Neural crest cell (in vitro differentiated cells): Measurements from ENCODE around the gene ACSBG1. TPM values are rescaled to one million over a fixed set of nuclear protein-coding genes. Genes with fewer than 3 reads are reported as not detected.

ENCODE experiments used
- DNase-seq: peaks from one replicate; pipeline ENCODE4 v3.0.0; 2021; ENCODE audit warnings: low read depth, mixed read lengths, low spot score
- H3K27ac Mint-ChIP-seq: one replicate; pipeline ENCODE4 v1.8.0; 2021; ENCODE audit warnings: mild to moderate bottlenecking, mixed read lengths; ENCODE audit not compliant: unreplicated experiment
- H3K27me3 Mint-ChIP-seq: 2 replicates; pipeline ENCODE4 v1.8.0; 2021; ENCODE audit warnings: low read depth, mild to moderate bottlenecking, mixed read lengths
- H3K36me3 Mint-ChIP-seq: 2 replicates; pipeline ENCODE4 v1.8.0; 2021; ENCODE audit warnings: low read depth, mild to moderate bottlenecking, mixed read lengths
- H3K4me1 Mint-ChIP-seq: 2 replicates; pipeline ENCODE4 v1.8.0; 2021; ENCODE audit warnings: mixed read lengths
- H3K4me3 Mint-ChIP-seq: one replicate; pipeline ENCODE4 v1.8.0; 2021; ENCODE audit warnings: mild to moderate bottlenecking, mixed read lengths
- H3K9me3 Mint-ChIP-seq: 2 replicates; pipeline ENCODE4 v1.8.0; 2021; ENCODE audit warnings: mixed read lengths
- total RNA-seq: library from RNA; stranded (reverse); gene quantifications from 2 replicates; pipeline ENCODE4 v1.2.1, GENCODE V29; 2021
- TF ChIP-seq, protein P1 (sequence below): fragments of 200-600 bp; sonication (generic); conservative IDR thresholded peaks from 2 replicates; pipeline ENCODE4 v1.5.0; 2021; ENCODE audit warnings: antibody characterized with exemption, mild to moderate bottlenecking

ACSBG1 gene
- total RNA-seq, 1 donor from 2014 or later = 4.9 TPM

DNA sequence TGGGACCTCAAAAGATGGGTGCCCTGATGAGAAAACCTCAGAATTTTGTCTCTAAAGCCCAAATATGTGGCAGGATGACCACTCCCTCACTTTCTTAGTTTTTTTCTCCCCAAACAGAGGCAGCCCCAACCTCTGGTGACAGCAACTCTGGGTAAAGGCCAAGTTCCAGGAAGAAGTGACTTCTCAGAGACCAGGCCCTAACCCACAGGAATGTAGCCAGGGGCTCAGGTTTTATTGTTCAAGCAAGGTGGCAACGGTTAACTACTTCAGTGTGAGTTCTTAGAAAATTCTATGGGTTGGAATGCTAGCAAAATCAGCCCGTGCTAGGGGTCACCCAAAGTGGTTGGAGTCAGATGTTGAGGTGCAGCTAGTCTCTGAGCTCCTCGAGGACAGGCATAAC lies 24.9 kb upstream of the ACSBG1 start:
- no peak for DNase-seq
- Mint-ChIP-seq H3K4me1 (peaks cover 32% of the 10 kb centered on the region), H3K27me3 (no peaks in the 10 kb centered on the region), H3K27ac (no peak overlapping the region), H3K36me3 (no peaks in the 10 kb centered on the region), H3K9me3 (no peaks in the 10 kb centered on the region), H3K4me3 (no peak overlapping the region)
- TF ChIP-seq, protein P1, sequence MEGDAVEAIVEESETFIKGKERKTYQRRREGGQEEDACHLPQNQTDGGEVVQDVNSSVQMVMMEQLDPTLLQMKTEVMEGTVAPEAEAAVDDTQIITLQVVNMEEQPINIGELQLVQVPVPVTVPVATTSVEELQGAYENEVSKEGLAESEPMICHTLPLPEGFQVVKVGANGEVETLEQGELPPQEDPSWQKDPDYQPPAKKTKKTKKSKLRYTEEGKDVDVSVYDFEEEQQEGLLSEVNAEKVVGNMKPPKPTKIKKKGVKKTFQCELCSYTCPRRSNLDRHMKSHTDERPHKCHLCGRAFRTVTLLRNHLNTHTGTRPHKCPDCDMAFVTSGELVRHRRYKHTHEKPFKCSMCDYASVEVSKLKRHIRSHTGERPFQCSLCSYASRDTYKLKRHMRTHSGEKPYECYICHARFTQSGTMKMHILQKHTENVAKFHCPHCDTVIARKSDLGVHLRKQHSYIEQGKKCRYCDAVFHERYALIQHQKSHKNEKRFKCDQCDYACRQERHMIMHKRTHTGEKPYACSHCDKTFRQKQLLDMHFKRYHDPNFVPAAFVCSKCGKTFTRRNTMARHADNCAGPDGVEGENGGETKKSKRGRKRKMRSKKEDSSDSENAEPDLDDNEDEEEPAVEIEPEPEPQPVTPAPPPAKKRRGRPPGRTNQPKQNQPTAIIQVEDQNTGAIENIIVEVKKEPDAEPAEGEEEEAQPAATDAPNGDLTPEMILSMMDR = no peak

DNA sequence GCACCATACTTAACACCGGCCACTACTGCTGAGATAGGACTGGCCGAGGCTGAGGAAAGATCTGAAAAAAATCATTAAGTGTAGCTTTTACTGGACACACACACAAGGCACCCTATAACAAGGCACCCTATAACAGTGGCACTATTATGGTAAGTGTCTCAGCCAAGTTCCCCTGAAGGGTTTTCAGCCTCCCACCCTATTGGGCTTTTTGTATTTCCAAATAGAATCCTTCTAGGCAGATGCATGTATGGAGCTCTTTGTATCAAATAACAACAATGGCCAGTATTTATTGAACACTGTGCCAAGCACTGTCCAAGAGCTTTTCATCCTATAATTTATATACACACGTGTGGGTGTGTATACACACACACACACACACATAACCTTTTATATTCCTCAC lies 23.3 kb upstream of the ACSBG1 start:
- Mint-ChIP-seq H3K4me1 (peaks cover 32% of the 10 kb centered on the region), H3K27me3 (no peaks in the 10 kb centered on the region), H3K4me3 (no peak overlapping the region), H3K36me3 (no peaks in the 10 kb centered on the region), H3K27ac (no peak overlapping the region), H3K9me3 (no peaks in the 10 kb centered on the region)
- DNase-seq = no peak
- TF ChIP-seq, protein P1 = no peak

DNA sequence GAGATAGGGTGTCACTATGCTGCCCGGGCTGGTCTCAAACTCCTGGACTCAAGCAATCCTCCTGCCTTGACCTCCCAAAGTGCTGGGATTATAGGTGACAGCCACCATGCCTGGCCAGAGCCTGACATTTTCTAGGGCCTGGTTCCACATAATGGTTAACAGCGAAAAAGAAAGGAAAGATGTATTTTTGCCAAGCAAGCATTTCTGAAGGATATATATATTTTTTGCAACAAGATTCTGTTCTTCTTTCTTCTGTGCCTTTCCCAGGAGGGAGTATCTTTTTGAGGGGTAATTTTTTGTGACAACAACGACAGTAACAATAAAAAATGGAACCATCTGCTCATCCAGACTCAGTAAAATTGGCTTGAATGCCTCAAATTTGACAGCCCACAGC lies 21.7 kb upstream of the ACSBG1 start:
- DNase-seq = no peak
- Mint-ChIP-seq H3K36me3 (no peaks in the 10 kb centered on the region), H3K4me3 (no peak overlapping the region), H3K27ac (no peak overlapping the region), H3K9me3 (no peaks in the 10 kb centered on the region), H3K4me1 (peaks cover 32% of the 10 kb centered on the region), H3K27me3 (no peaks in the 10 kb centered on the region)
- TF ChIP-seq, protein P1 = no peak

DNA sequence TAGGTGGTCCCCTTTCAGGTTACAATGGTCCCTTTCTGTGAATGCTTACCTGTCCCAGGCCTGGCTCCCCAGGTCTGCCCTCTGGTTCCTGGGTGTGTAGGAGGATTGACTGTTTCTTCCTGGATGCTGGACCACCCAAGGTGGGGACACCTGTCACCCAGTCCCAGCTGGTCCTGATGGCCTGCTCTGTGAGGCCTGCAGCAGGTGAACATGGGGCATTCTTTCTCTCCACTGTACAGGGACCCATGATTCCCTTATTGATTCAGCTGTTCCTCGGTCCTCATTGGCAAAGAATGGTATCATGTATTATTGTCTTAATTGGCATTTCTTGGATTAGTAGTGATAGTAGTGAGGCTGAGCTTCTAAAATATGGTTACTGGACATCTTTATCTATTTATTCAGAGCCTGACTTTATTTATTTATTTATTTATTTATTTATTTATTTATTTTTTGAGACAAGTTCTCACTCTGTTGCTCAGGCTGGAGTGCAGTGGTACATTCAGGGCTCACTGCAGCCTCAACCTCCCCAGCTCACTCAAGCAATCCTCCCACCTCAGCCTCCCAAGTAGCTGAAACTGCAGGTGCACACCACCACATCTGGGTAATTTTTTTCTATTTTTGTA lies 21.2 kb upstream of the ACSBG1 start:
- H3K4me1 Mint-ChIP-seq = peaks cover 27% of the 10 kb centered on the region
- H3K36me3 Mint-ChIP-seq = no peaks in the 10 kb centered on the region
- no peak overlapping the region for H3K27ac Mint-ChIP-seq
- H3K27me3 Mint-ChIP-seq = no peaks in the 10 kb centered on the region
- H3K4me3 Mint-ChIP-seq = no peak overlapping the region
- TF ChIP-seq, protein P1 = no peak
- no peak for DNase-seq
- no peaks in the 10 kb centered on the region for H3K9me3 Mint-ChIP-seq

DNA sequence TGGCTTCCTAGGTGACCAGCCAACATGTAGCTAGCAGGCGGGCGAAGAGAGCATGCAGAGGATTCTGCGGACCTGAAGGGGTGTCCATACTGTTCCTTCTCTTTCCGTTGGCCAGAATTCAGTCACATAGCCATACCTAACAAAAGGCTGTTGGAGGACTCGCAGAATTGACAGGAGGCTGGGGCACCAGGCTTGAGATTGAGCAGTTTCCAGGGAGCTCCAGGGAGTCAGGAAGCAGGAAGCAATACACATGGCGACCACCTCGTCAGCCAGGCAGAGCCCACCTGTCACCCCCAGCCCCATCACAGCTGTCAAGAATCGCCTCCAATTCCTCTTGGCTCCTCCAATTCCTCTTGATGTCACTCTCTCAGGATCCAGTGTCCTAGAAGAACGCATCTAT lies 16.8 kb upstream of the ACSBG1 start:
- Mint-ChIP-seq H3K4me1 (no peaks in the 10 kb centered on the region), H3K27ac (no peak overlapping the region), H3K9me3 (no peaks in the 10 kb centered on the region), H3K27me3 (no peaks in the 10 kb centered on the region), H3K4me3 (no peak overlapping the region), H3K36me3 (no peaks in the 10 kb centered on the region)
- TF ChIP-seq, protein P1 = no peak
- no peak for DNase-seq
